HCT116 (cell line): ENCODE data around the gene DOC2A. TPM values are rescaled to one million over a fixed set of nuclear protein-coding genes. Genes with fewer than 3 reads are reported as not detected.

Experiments used
- ATAC-seq: fragments of 200-7000 bp; cut with Tn5 transposase; 2 replicates; pipeline ENCODE4 v1.9.1; 2020; ENCODE audit warnings: mild to moderate bottlenecking, moderate library complexity
- BruUV-seq: library from RNA; stranded (reverse); fragments of 400-500 nt; replicated peaks from 2 replicates; lab custom pipeline; 2021; lab: Mats Ljungman, UMichigan
- CTCF ChIA-PET: fragments of 300-600 bp; sonication (Branson Sonifier 250); formaldehyde crosslinking; loops from one replicate; lab custom pipeline; 2021; ENCODE audit warnings: antibody characterized with exemption; lab: Charles Lee
- POLR2A ChIA-PET: fragments of 300-600, 350-600 bp; sonication (Branson Sonifier 250); formaldehyde crosslinking; loops from one replicate; lab custom pipeline; 2021; ENCODE audit warnings: antibody characterized with exemption; lab: Charles Lee
- RAD21 ChIA-PET, 2 experiments: fragments of 300-600 bp; sonication (Branson Sonifier 250); formaldehyde crosslinking; loops; one replicate each; lab custom pipeline; 2023; ENCODE audit warnings: low total read pairs in 2 of 2; ENCODE audit not compliant: uncharacterized antibody in 2 of 2, unreplicated experiment in 2 of 2, low non-redundant PET in 1 of 2; lab: Charles Lee
- DNase-seq: peaks from one replicate; pipeline ENCODE4 v3.0.0-alpha.2; 2010; ENCODE audit warnings: low read depth, low spot score
- H2AFZ ChIP-seq: fragments of 200-600 bp; shearing (Covaris generic), sonication (generic); 2 replicates; pipeline ENCODE4 v1.6.1; 2017; ENCODE audit warnings: low read depth, mixed run types, mixed read lengths, antibody characterized with exemption, low read length; ENCODE audit not compliant: poor library complexity, severe bottlenecking
- H3K27ac ChIP-seq: 2 replicates; pipeline ENCODE4 v1.5.1; 2012; ENCODE audit warnings: low read depth, low read length
- H3K27me3 ChIP-seq: fragments of 200-600 bp; sonication (generic); 2 replicates; pipeline ENCODE4 v1.6.1; 2016; ENCODE audit warnings: mixed run types, low read length, mixed read lengths; ENCODE audit not compliant: insufficient read depth
- H3K36me3 ChIP-seq, 2 experiments: fragments of 200-500 bp in 1 of 2; fragments of 200-600 bp in 1 of 2; sonication (Bioruptor generic) in 1 of 2; sonication (generic) in 1 of 2; 2 replicates each; pipeline versions ENCODE4 v1.5.1 to v1.6.1; 2014 to 2016; ENCODE audit warnings: low read length in 2 of 2, inconsistent platforms in 1 of 2, mixed read lengths in 1 of 2, mixed run types in 1 of 2; ENCODE audit not compliant: insufficient read depth in 2 of 2, control insufficient read depth in 1 of 2
- H3K4me1 ChIP-seq, 2 experiments: fragments of 200-600 bp in 1 of 2; sonication (generic) in 1 of 2; 2 replicates each; pipeline versions ENCODE4 v1.5.1 to v1.6.1; 2012 to 2017; ENCODE audit warnings: low read length in 2 of 2, inconsistent platforms in 1 of 2, mild to moderate bottlenecking in 1 of 2, mixed read lengths in 1 of 2, mixed run types in 1 of 2, moderate library complexity in 1 of 2; ENCODE audit not compliant: insufficient read depth in 2 of 2, control insufficient read depth in 1 of 2
- H3K4me2 ChIP-seq: fragments of 200-600 bp; sonication (generic); 2 replicates; pipeline ENCODE4 v1.6.1; 2017; ENCODE audit warnings: mixed run types, low read length, mixed read lengths
- H3K4me3 ChIP-seq, 2 experiments: fragments of 200-600 bp in 1 of 2; sonication (generic) in 1 of 2; replicated peaks in 1 of 2; 2 replicates each; pipeline ENCODE4 v1.5.1; 2011 to 2016; ENCODE audit warnings: low read length in 2 of 2, control low read depth in 1 of 2, low read depth in 1 of 2, mild to moderate bottlenecking in 1 of 2, mixed read lengths in 1 of 2, mixed run types in 1 of 2
- H3K79me2 ChIP-seq: fragments of 200-600 bp; sonication (generic); 2 replicates; pipeline ENCODE4 v1.6.1; 2017; ENCODE audit warnings: mild to moderate bottlenecking, mixed run types, low read length, moderate library complexity, mixed read lengths; ENCODE audit not compliant: insufficient read depth
- H3K9ac ChIP-seq: fragments of 200-600 bp; sonication (generic); 2 replicates; pipeline ENCODE4 v1.6.1; 2016; ENCODE audit warnings: low read length, mixed read lengths
- H3K9me2 ChIP-seq: fragments of 200-600 bp; sonication (generic), shearing (Covaris generic); 2 replicates; pipeline ENCODE4 v1.6.1; 2017; ENCODE audit warnings: mixed run types, mild to moderate bottlenecking, moderate library complexity; ENCODE audit not compliant: insufficient read depth
- H3K9me3 ChIP-seq, 2 experiments: fragments of 200-500 bp in 1 of 2; fragments of 200-600 bp in 1 of 2; sonication (Bioruptor generic) in 1 of 2; sonication (generic) in 1 of 2; 2 replicates each; pipeline ENCODE4 v1.6.1; 2014 to 2017; ENCODE audit warnings: low read length in 2 of 2, mixed read lengths in 2 of 2, inconsistent platforms in 1 of 2, low read depth in 1 of 2, mild to moderate bottlenecking in 1 of 2, mixed run types in 1 of 2, moderate library complexity in 1 of 2; ENCODE audit not compliant: control insufficient read depth in 1 of 2, insufficient read depth in 1 of 2
- H4K20me1 ChIP-seq: fragments of 200-600 bp; sonication (generic), shearing (Covaris generic); 2 replicates; pipeline ENCODE4 v1.6.1; 2017; ENCODE audit warnings: mixed run types, mild to moderate bottlenecking, moderate library complexity; ENCODE audit not compliant: insufficient read depth
- CBX3 ChIP-seq: IDR thresholded peaks from 2 replicates; pipeline ENCODE4 v1.6.1; 2012; ENCODE audit warnings: low read depth
- CEBPB ChIP-seq: IDR thresholded peaks from 2 replicates; pipeline ENCODE4 v1.6.1; 2012; ENCODE audit warnings: low read depth
- EZH2 ChIP-seq: fragments of 200-600 bp; sonication (generic); IDR thresholded peaks from 2 replicates; pipeline ENCODE4 v1.6.1; 2017; ENCODE audit warnings: antibody characterized with exemption, mixed run types
- EZH2phosphoT487 ChIP-seq: fragments of 200-600 bp; IDR thresholded peaks from 2 replicates; pipeline ENCODE4 v1.6.1; 2018; ENCODE audit warnings: antibody characterized with exemption, borderline replicate concordance
- JUND ChIP-seq: IDR thresholded peaks from 2 replicates; pipeline ENCODE4 v1.6.1; 2012
- POLR2A ChIP-seq: IDR thresholded peaks from 2 replicates; pipeline ENCODE4 v1.7.0; 2011; ENCODE audit warnings: borderline replicate concordance; ENCODE audit not compliant: insufficient read depth, insufficient read length; ENCODE audit errors: extremely low read depth
- POLR2AphosphoS5 ChIP-seq: IDR thresholded peaks from 2 replicates; pipeline ENCODE4 v1.6.1; 2011; ENCODE audit warnings: mild to moderate bottlenecking, low read depth, low read length, moderate library complexity
- RAD21 ChIP-seq: IDR thresholded peaks from 2 replicates; pipeline ENCODE4 v1.6.1; 2012; ENCODE audit warnings: low read depth, mild to moderate bottlenecking
- SP1 ChIP-seq: IDR thresholded peaks from 2 replicates; pipeline ENCODE4 v1.6.1; 2012; ENCODE audit warnings: low read depth
- TCF7L2 ChIP-seq: IDR thresholded peaks from 2 replicates; pipeline ENCODE4 v1.7.0; 2011; ENCODE audit warnings: borderline replicate concordance, inconsistent platforms; ENCODE audit not compliant: insufficient read depth, insufficient read length; ENCODE audit errors: extremely low read depth
- YY1 ChIP-seq: IDR thresholded peaks from 2 replicates; pipeline ENCODE4 v1.6.1; 2011; ENCODE audit warnings: low read length, low read depth, moderate library complexity, mild to moderate bottlenecking; ENCODE audit not compliant: insufficient replicate concordance; ENCODE audit errors: extremely low read depth
- ZNF274 ChIP-seq: fragments of 200-500 bp; sonication (Bioruptor generic); IDR thresholded peaks from 2 replicates; pipeline ENCODE4 v1.6.1; 2014; ENCODE audit warnings: mild to moderate bottlenecking, low read depth, low read length, inconsistent platforms
- intact Hi-C: fragments of 100-400 bp; cut with micrococcal nuclease; formaldehyde crosslinking; loops from 2 replicates; pipeline ENCODE4 v1.10.0; 2022
- total RNA-seq: library from RNA; stranded (reverse); gene quantifications from one replicate; pipeline ENCODE4 v1.2.1, GENCODE V29; 2021; ENCODE audit not compliant: unreplicated experiment
- TF ChIP-seq, protein P1 (sequence below): IDR thresholded peaks from 2 replicates; pipeline ENCODE4 v1.6.1; 2012; ENCODE audit warnings: low read depth
- TF ChIP-seq, protein P2 (sequence below): IDR thresholded peaks from 2 replicates; pipeline ENCODE4 v1.6.1; 2012
- TF ChIP-seq, protein P3 (sequence below): IDR thresholded peaks from 2 replicates; pipeline ENCODE4 v1.6.1; 2012
- TF ChIP-seq, protein P4 (sequence below), 3 experiments: fragments of 200-600 bp in 1 of 3; sonication (generic) in 1 of 3; IDR thresholded peaks in 2 of 3; conservative IDR thresholded peaks in 1 of 3; 2 replicates each; pipeline ENCODE4 v1.5.1; 2012 to 2017; ENCODE audit warnings: low read depth in 2 of 3, low read length in 2 of 3, antibody characterized with exemption in 1 of 3, borderline replicate concordance in 1 of 3, control low read depth in 1 of 3, mild to moderate bottlenecking in 1 of 3, mixed read lengths in 1 of 3, mixed run types in 1 of 3, moderate library complexity in 1 of 3; ENCODE audit not compliant: insufficient read depth in 1 of 3

The DOC2A gene
- total RNA-seq, 1 experiment from 2014 or later: 17.3 TPM

DNA sequence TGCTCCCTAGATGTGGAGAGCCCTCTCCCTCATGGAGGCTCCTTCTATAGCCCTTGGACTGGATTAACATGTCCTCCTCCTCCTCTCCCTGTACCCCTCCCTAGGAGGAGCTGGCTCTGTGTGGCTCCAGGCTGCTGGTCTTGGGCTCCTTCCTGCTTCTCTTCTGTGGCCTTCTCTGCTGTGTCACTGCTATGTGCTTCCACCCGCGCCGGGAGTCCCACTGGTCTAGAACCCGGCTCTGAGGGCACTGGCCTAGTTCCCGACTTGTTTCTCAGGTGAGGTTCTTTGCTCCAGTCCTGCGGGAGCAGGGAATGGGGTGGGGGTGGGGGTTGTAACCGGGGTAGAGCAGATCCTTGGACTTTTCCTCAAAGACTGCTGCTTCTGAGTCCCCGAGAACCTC is 39.5 kb downstream of the DOC2A start (continued):
- TF ChIP-seq, protein P1, sequence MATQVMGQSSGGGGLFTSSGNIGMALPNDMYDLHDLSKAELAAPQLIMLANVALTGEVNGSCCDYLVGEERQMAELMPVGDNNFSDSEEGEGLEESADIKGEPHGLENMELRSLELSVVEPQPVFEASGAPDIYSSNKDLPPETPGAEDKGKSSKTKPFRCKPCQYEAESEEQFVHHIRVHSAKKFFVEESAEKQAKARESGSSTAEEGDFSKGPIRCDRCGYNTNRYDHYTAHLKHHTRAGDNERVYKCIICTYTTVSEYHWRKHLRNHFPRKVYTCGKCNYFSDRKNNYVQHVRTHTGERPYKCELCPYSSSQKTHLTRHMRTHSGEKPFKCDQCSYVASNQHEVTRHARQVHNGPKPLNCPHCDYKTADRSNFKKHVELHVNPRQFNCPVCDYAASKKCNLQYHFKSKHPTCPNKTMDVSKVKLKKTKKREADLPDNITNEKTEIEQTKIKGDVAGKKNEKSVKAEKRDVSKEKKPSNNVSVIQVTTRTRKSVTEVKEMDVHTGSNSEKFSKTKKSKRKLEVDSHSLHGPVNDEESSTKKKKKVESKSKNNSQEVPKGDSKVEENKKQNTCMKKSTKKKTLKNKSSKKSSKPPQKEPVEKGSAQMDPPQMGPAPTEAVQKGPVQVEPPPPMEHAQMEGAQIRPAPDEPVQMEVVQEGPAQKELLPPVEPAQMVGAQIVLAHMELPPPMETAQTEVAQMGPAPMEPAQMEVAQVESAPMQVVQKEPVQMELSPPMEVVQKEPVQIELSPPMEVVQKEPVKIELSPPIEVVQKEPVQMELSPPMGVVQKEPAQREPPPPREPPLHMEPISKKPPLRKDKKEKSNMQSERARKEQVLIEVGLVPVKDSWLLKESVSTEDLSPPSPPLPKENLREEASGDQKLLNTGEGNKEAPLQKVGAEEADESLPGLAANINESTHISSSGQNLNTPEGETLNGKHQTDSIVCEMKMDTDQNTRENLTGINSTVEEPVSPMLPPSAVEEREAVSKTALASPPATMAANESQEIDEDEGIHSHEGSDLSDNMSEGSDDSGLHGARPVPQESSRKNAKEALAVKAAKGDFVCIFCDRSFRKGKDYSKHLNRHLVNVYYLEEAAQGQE: no peak
- TF ChIP-seq YY1 (no peak), TCF7L2 (no peak)

DNA sequence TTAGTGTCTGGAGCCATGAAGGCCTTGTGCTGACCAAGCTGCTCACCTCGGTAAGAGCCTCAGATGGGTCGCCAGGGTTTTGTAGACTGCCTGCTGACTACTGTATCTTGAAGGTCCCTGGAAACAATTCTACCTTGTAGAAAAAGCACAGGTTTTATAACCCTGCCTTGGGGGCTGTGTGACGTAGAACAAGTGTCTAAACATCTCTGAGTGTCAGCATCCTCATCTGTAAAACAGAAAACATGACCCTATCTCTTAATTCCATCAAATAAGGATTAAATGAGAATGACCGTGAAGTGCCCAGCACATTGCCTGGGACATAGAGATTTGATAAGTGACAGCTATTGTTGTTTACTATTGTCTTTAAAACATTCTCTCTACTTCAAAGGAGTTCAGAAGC is 42.6 kb downstream of the DOC2A start:
- no peak overlapping the region for H3K9ac ChIP-seq
- ChIA-PET CTCF (no interaction called here), RAD21 (no interaction called here), POLR2A (no interaction called here)
- no peak overlapping the region for H3K27ac ChIP-seq
- no peaks in the 10 kb centered on the region for H3K9me2 ChIP-seq
- no peak overlapping the region for H3K4me3 ChIP-seq
- H3K36me3 ChIP-seq: peaks cover 0 to 5% of the 10 kb centered on the region in 2 experiments; a peak in 2 of 4 replicates
- no peaks in the 10 kb centered on the region for H3K79me2 ChIP-seq
- intact Hi-C loops: no loop called here
- no peaks in the 10 kb centered on the region; a peak in 1 of 4 replicates for H3K9me3 ChIP-seq
- H3K4me1 ChIP-seq: peaks cover 0 to 8% of the 10 kb centered on the region in 2 experiments; a peak in 3 of 4 replicates
- H2AFZ ChIP-seq: no peak overlapping the region
- DNase-seq: no peak
- no TSS peak for BruUV-seq
- no peaks in the 10 kb centered on the region for H4K20me1 ChIP-seq
- H3K27me3 ChIP-seq: no peaks in the 10 kb centered on the region
- H3K4me2 ChIP-seq: no peak overlapping the region
- no peak for ATAC-seq
- TF ChIP-seq, protein P1: no peak
- TF ChIP-seq EZH2phosphoT487 (no peak), CBX3 (no peak), JUND (no peak), SP1 (no peak), ZNF274 (no peak), POLR2A (no peak), EZH2 (no peak), POLR2AphosphoS5 (no peak), CEBPB (no peak), RAD21 (no peak)
- TF ChIP-seq, protein P2, sequence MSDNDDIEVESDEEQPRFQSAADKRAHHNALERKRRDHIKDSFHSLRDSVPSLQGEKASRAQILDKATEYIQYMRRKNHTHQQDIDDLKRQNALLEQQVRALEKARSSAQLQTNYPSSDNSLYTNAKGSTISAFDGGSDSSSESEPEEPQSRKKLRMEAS: no peak
- TF ChIP-seq, protein P3, sequence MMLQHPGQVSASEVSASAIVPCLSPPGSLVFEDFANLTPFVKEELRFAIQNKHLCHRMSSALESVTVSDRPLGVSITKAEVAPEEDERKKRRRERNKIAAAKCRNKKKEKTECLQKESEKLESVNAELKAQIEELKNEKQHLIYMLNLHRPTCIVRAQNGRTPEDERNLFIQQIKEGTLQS: no peak
- TF ChIP-seq, protein P4, sequence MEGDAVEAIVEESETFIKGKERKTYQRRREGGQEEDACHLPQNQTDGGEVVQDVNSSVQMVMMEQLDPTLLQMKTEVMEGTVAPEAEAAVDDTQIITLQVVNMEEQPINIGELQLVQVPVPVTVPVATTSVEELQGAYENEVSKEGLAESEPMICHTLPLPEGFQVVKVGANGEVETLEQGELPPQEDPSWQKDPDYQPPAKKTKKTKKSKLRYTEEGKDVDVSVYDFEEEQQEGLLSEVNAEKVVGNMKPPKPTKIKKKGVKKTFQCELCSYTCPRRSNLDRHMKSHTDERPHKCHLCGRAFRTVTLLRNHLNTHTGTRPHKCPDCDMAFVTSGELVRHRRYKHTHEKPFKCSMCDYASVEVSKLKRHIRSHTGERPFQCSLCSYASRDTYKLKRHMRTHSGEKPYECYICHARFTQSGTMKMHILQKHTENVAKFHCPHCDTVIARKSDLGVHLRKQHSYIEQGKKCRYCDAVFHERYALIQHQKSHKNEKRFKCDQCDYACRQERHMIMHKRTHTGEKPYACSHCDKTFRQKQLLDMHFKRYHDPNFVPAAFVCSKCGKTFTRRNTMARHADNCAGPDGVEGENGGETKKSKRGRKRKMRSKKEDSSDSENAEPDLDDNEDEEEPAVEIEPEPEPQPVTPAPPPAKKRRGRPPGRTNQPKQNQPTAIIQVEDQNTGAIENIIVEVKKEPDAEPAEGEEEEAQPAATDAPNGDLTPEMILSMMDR (IDR thresholded peaks at IDR 0.05 in 2 of 3, conservative IDR thresholded peaks at IDR 0.05 in 1 of 3; ENCODE audit: borderline replicate concordance in 1 of 3, insufficient read depth in 1 of 3, low read depth in 2 of 3, low read length in 2 of 3): no peak
